Activated T-helper 1 cell treated with anti-CD3 and anti-CD28 coated beads, Interleukin-2, amount 50 U/mL, for 16 hours (primary cell): ENCODE data around the gene C10orf67.
"Not testable (repeated sequence)": the region's sequence is repeated elsewhere in the genome, so short reads cannot be mapped to it uniquely, and the experiment has no call there.

Experiments
- DNase-seq, 2 donors: peaks; one replicate each; pipeline ENCODE4 v3.0.0-alpha.2; 2020; ENCODE audit warnings: low read depth in 1 of 2, low spot score in 1 of 2

C10orf67 gene

GRCh38 chr10:23326544-23327307, 17.9 kb downstream of the C10orf67 start:
- no peak for DNase-seq

GRCh38 chr10:23325132-23325531, 19.5 kb downstream of the C10orf67 start:
- DNase-seq = no peak

- no peak for DNase-seq
Measured at GRCh38 chr10:23324351-23324750, 20.2 kb downstream of the C10orf67 start.

- no peak for DNase-seq
Measured at GRCh38 chr10:23322082-23322481, 22.5 kb downstream of the C10orf67 start.

GRCh38 chr10:23319835-23320234, 24.8 kb downstream of the C10orf67 start:
- no peak for DNase-seq

- no peak for DNase-seq
Measured at GRCh38 chr10:23318359-23318758, 26.2 kb downstream of the C10orf67 start.

- no peak for DNase-seq
Measured at GRCh38 chr10:23317416-23317815, 27.2 kb downstream of the C10orf67 start.

- no peak for DNase-seq
Measured at GRCh38 chr10:23316406-23316805, 28.2 kb downstream of the C10orf67 start.

GRCh38 chr10:23315966-23316365, 28.6 kb downstream of the C10orf67 start:
- DNase-seq = no peak

GRCh38 chr10:23314835-23315239, 29.8 kb downstream of the C10orf67 start:
- no peak for DNase-seq

GRCh38 chr10:23311034-23311433, 33.6 kb downstream of the C10orf67 start:
- DNase-seq = no peak

- no peak for DNase-seq
Measured at GRCh38 chr10:23310404-23310803, 34.2 kb downstream of the C10orf67 start.

GRCh38 chr10:23299961-23300360, 44.6 kb downstream of the C10orf67 start:
- not testable (repeated sequence) for DNase-seq

GRCh38 chr10:23294638-23295247, 49.9 kb downstream of the C10orf67 start:
- DNase-seq = no peak

GRCh38 chr10:23293973-23294590, 50.5 kb downstream of the C10orf67 start:
- DNase-seq = no peak

GRCh38 chr10:23293145-23293724, 51.4 kb downstream of the C10orf67 start:
- DNase-seq = no peak

- no peak for DNase-seq
Measured at GRCh38 chr10:23291551-23292334, 52.9 kb downstream of the C10orf67 start.

GRCh38 chr10:23284674-23285335, 59.8 kb downstream of the C10orf67 start:
- DNase-seq = no peak

- no peak for DNase-seq
Measured at GRCh38 chr10:23284155-23284554, 60.4 kb downstream of the C10orf67 start.

GRCh38 chr10:23283680-23284079, 60.9 kb downstream of the C10orf67 start:
- no peak for DNase-seq

- DNase-seq = no peak
Measured at GRCh38 chr10:23281044-23281433, 63.6 kb downstream of the C10orf67 start.
